ENCODE measurements around the gene GNRHR. TPM values are rescaled to one million over a fixed set of nuclear protein-coding genes. Genes with fewer than 3 reads are reported as not detected.
A peak's percentile ranks its signal among the peaks of the same experiment; 100 is the strongest.

GNRHR gene
- polyA plus RNA-seq, 1 donor (not counting 4 experiments of a cell fraction or from before 2014, with no cell fraction given) = 0.24 TPM

- dilution Hi-C loops (cut with MboI; ENCODE audit: extremely low pct_ligation_motif_present, low sequenced_read_pairs) = no loop called here
- FAIRE-seq (peak; percentile 93), DNase-seq (ENCODE audit: low read depth, low spot score) (peak; percentile 61)
- Histone ChIP-seq H3K4me3 (ENCODE audit: control insufficient read depth in 2 of 3, extremely low read depth in 1 of 3, insufficient read depth in 2 of 3, low read depth in 1 of 3, low read length in 3 of 3) (peak overlapping the region in 2 of 3 experiments; percentile 14 to 25), H3K9me3 (ENCODE audit: control insufficient read depth, low read depth, low read length) (peaks cover 9% of the 10 kb centered on the region), H3K79me2 (ENCODE audit: control insufficient read depth, insufficient read depth, low read length) (no peaks in the 10 kb centered on the region), H4K20me1 (ENCODE audit: control insufficient read depth, extremely low read depth, insufficient read depth, low read length) (no peaks in the 10 kb centered on the region), H3K36me3 (ENCODE audit: control insufficient read depth in 2 of 2, extremely low read depth in 1 of 2, insufficient read depth in 2 of 2, low read length in 2 of 2) (peaks cover 0 to 1% of the 10 kb centered on the region in 2 experiments), H3K27me3 (ENCODE audit: control insufficient read depth, extremely low read depth, insufficient read depth, low read length) (no peaks in the 10 kb centered on the region), H3K9me1 (ENCODE audit: control insufficient read depth, extremely low read depth, insufficient read depth, low read length) (no peaks in the 10 kb centered on the region), H3K27ac (ENCODE audit: control insufficient read depth, insufficient read depth, low read length) (peak overlapping the region; percentile 93), H3K9ac (ENCODE audit: control insufficient read depth, extremely low read depth, insufficient read depth, low read length) (peak overlapping the region; percentile 58), H3K4me1 (ENCODE audit: control insufficient read depth, extremely low read depth, insufficient read depth, low read length) (peaks cover 49% of the 10 kb centered on the region), H2AFZ (ENCODE audit: control insufficient read depth, low read length) (no peak overlapping the region), H3K4me2 (ENCODE audit: control insufficient read depth, extremely low read depth, insufficient read depth, low read depth, low read length) (peak overlapping the region; percentile 67)
- TF ChIP-seq EZH2 (IDR thresholded peaks at IDR 0.05; ENCODE audit: low read length) (no peak), CTCF (optimal IDR thresholded peaks at IDR 0.05 in 1 of 3, IDR thresholded peaks at IDR 0.05 in 1 of 3, conservative IDR thresholded peaks at IDR 0.05 in 1 of 3; ENCODE audit: extremely low read depth in 1 of 3, insufficient read depth in 2 of 3, low read length in 3 of 3) (no peak)
Observed at GRCh38 chr4:67727124-67727850, 26.9 kb downstream of the GNRHR start.

GRCh38 chr4:67725981-67726380, 28.2 kb downstream of the GNRHR start:
- peak; percentile 90 for FAIRE-seq
- no peak overlapping the region for H3K9ac ChIP-seq (ENCODE audit: control insufficient read depth, extremely low read depth, insufficient read depth, low read length)
- H3K79me2 ChIP-seq (ENCODE audit: control insufficient read depth, insufficient read depth, low read length) = no peaks in the 10 kb centered on the region
- H3K9me3 ChIP-seq (ENCODE audit: control insufficient read depth, low read depth, low read length) = peaks cover 8% of the 10 kb centered on the region
- H3K4me2 ChIP-seq (ENCODE audit: control insufficient read depth, extremely low read depth, insufficient read depth, low read depth, low read length) = peak overlapping the region; percentile 53
- peaks cover 4% of the 10 kb centered on the region in 2 experiments for H3K36me3 ChIP-seq (ENCODE audit: control insufficient read depth in 2 of 2, extremely low read depth in 1 of 2, insufficient read depth in 2 of 2, low read length in 2 of 2)
- TF ChIP-seq EZH2 (IDR thresholded peaks at IDR 0.05; ENCODE audit: low read length) (no peak), CTCF (optimal IDR thresholded peaks at IDR 0.05 in 1 of 3, IDR thresholded peaks at IDR 0.05 in 1 of 3, conservative IDR thresholded peaks at IDR 0.05 in 1 of 3; ENCODE audit: extremely low read depth in 1 of 3, insufficient read depth in 2 of 3, low read length in 3 of 3) (no peak)
- dilution Hi-C loops (cut with MboI; ENCODE audit: extremely low pct_ligation_motif_present, low sequenced_read_pairs) = no loop called here
- no peak for DNase-seq (ENCODE audit: low read depth, low spot score)
- H4K20me1 ChIP-seq (ENCODE audit: control insufficient read depth, extremely low read depth, insufficient read depth, low read length) = no peaks in the 10 kb centered on the region
- H3K27me3 ChIP-seq (ENCODE audit: control insufficient read depth, extremely low read depth, insufficient read depth, low read length) = no peaks in the 10 kb centered on the region
- H3K27ac ChIP-seq (ENCODE audit: control insufficient read depth, insufficient read depth, low read length) = peak overlapping the region; percentile 62
- peaks cover 61% of the 10 kb centered on the region for H3K4me1 ChIP-seq (ENCODE audit: control insufficient read depth, extremely low read depth, insufficient read depth, low read length)
- H3K4me3 ChIP-seq (ENCODE audit: control insufficient read depth in 2 of 3, extremely low read depth in 1 of 3, insufficient read depth in 2 of 3, low read depth in 1 of 3, low read length in 3 of 3) = no peak overlapping the region
- H2AFZ ChIP-seq (ENCODE audit: control insufficient read depth, low read length) = no peak overlapping the region
- no peaks in the 10 kb centered on the region for H3K9me1 ChIP-seq (ENCODE audit: control insufficient read depth, extremely low read depth, insufficient read depth, low read length)
